HepG2 (cell line): ENCODE data around the gene PBLD. TPM values are rescaled to one million over a fixed set of nuclear protein-coding genes. Genes with fewer than 3 reads are reported as not detected.

Experiments
- BHLHE40 ChIP-seq: IDR thresholded peaks from 2 replicates; pipeline ENCODE4 v1.6.1; 2011; ENCODE audit warnings: low read length, improper control_type of control experiment
- CEBPB ChIP-seq: IDR thresholded peaks from 2 replicates; pipeline ENCODE4 v1.6.1; 2011; ENCODE audit warnings: low read depth, low read length, improper control_type of control experiment, borderline replicate concordance
- CEBPG ChIP-seq: IDR thresholded peaks from 2 replicates; pipeline ENCODE4 v1.6.1; 2016
- FOXK2 ChIP-seq: fragments of 450-650 bp; IDR thresholded peaks from 2 replicates; pipeline ENCODE4 v1.6.1; 2016
- FOXP1 ChIP-seq, 2 experiments: fragments of 450-650 bp in 1 of 2; IDR thresholded peaks; 2 replicates each; pipeline ENCODE4 v1.6.1; 2017 to 2018; ENCODE audit warnings: antibody characterized with exemption in 1 of 2
- HDAC1 ChIP-seq: sonication (generic); formaldehyde crosslinking; IDR thresholded peaks from 2 replicates; pipeline ENCODE4 v1.5.1; 2020; ENCODE audit warnings: mild to moderate bottlenecking, missing genetic modification reagents
- HMGXB4 ChIP-seq, 2 experiments: sonication (generic) in 1 of 2; formaldehyde crosslinking in 1 of 2; IDR thresholded peaks; 2 replicates each; pipeline versions ENCODE4 v1.4.0 to v1.6.1; 2018 to 2020; ENCODE audit warnings: missing genetic modification reagents in 2 of 2, borderline replicate concordance in 1 of 2, low read depth in 1 of 2, mild to moderate bottlenecking in 1 of 2, missing biosample characterization in 1 of 2
- HNRNPK ChIP-seq: fragments of 200-400 bp; formaldehyde crosslinking; IDR thresholded peaks from 2 replicates; pipeline ENCODE4 v1.6.1; 2018; ENCODE audit warnings: low read length, low read depth, moderate library complexity, mild to moderate bottlenecking; ENCODE audit not compliant: poor library complexity, severe bottlenecking
- ISL2 ChIP-seq: sonication (generic); formaldehyde crosslinking; IDR thresholded peaks from 2 replicates; pipeline ENCODE4 v1.5.0; 2020; ENCODE audit warnings: missing genetic modification reagents
- KAT8 ChIP-seq: IDR thresholded peaks from 2 replicates; pipeline ENCODE4 v1.6.1; 2016; ENCODE audit warnings: missing genetic modification reagents, missing compliant biosample characterization
- MTF1 ChIP-seq: sonication (generic); formaldehyde crosslinking; IDR thresholded peaks from 2 replicates; pipeline ENCODE4 v1.5.0; 2020; ENCODE audit warnings: missing genetic modification reagents
- MTF2 ChIP-seq: sonication (generic); formaldehyde crosslinking; IDR thresholded peaks from 2 replicates; pipeline ENCODE4 v1.5.0; 2020; ENCODE audit warnings: missing genetic modification reagents, borderline replicate concordance
- NCOR1 ChIP-seq: fragments of 200-600 bp; sonication (generic); IDR thresholded peaks from 2 replicates; pipeline ENCODE4 v1.7.0; 2017; ENCODE audit warnings: antibody characterized with exemption, low read length, borderline replicate concordance
- PCBP2 ChIP-seq: fragments of 200-400 bp; formaldehyde crosslinking; optimal IDR thresholded peaks from 2 replicates; pipeline ENCODE3; 2018; ENCODE audit warnings: low read length, low read depth; ENCODE audit not compliant: poor library complexity, severe bottlenecking
- SRSF4 ChIP-seq: fragments of 200-400 bp; formaldehyde crosslinking; IDR thresholded peaks from one replicate; pipeline ENCODE4 v1.6.1; 2018; ENCODE audit warnings: mild to moderate bottlenecking, low read depth, low read length, moderate library complexity; ENCODE audit not compliant: poor library complexity, severe bottlenecking
- TBP ChIP-seq: sonication (generic); formaldehyde crosslinking; IDR thresholded peaks from 2 replicates; pipeline ENCODE4 v1.5.0; 2020; ENCODE audit warnings: missing genetic modification reagents
- TFE3 ChIP-seq: IDR thresholded peaks from 2 replicates; pipeline ENCODE4 v1.6.1; 2016
- ZBTB20 ChIP-seq: sonication (generic); formaldehyde crosslinking; IDR thresholded peaks from 2 replicates; pipeline ENCODE4 v1.8.1; 2023; ENCODE audit warnings: missing genetic modification reagents, low read depth, mild to moderate bottlenecking, borderline replicate concordance
- ZGPAT ChIP-seq: IDR thresholded peaks from 2 replicates; pipeline ENCODE4 v1.6.1; 2016; ENCODE audit warnings: mild to moderate bottlenecking
- ZNF274 ChIP-seq: sonication (generic); formaldehyde crosslinking; IDR thresholded peaks from 2 replicates; pipeline ENCODE4 v1.5.1; 2020; ENCODE audit warnings: mild to moderate bottlenecking, missing genetic modification reagents
- ZNF414 ChIP-seq: sonication (generic); formaldehyde crosslinking; IDR thresholded peaks from 2 replicates; pipeline ENCODE4 v1.5.0; 2020; ENCODE audit warnings: missing genetic modification reagents
- ZNF430 ChIP-seq: sonication (generic); formaldehyde crosslinking; IDR thresholded peaks from 2 replicates; pipeline ENCODE4 v1.9.0; 2021; ENCODE audit warnings: mild to moderate bottlenecking, missing genetic modification reagents
- ZNF713 ChIP-seq: sonication (generic); formaldehyde crosslinking; IDR thresholded peaks from 2 replicates; pipeline ENCODE4 v1.4.0; 2020; ENCODE audit warnings: mild to moderate bottlenecking, missing genetic modification reagents
- polyA plus RNA-seq, 8 experiments: library from polyadenylated mRNA; depleted of rRNA in 3 of 8; stranded (reverse) in 7 of 8; unstranded in 1 of 8; fragments of >200 nt; fragmentation: Illumina TruSeq in 4 of 8; extraction: Trizol in 4 of 8; gene quantifications; 2 replicates each; pipeline versions ENCODE4 v1.2.1 to v1.2.3, GENCODE V29; 2011 to 2016; ENCODE audit warnings: low read depth in 4 of 8, missing spikeins in 1 of 8, mixed read lengths in 1 of 8; ENCODE audit not compliant: insufficient read depth in 1 of 8
- total RNA-seq, 5 experiments: library from RNA; depleted of rRNA; stranded (reverse); fragments of >200 nt; fragmentation: Illumina TruSeq; extraction: Trizol; gene quantifications; 2 replicates each; pipeline ENCODE4 v1.2.3, GENCODE V29; 2016; ENCODE audit warnings: low read depth in 1 of 5

Gene PBLD
- total and polyA plus RNA-seq, 2 of the 13 experiments (the other 11 are each of a cell fraction or from before 2014, with no cell fraction given): 0.42 to 3.1 TPM

DNA sequence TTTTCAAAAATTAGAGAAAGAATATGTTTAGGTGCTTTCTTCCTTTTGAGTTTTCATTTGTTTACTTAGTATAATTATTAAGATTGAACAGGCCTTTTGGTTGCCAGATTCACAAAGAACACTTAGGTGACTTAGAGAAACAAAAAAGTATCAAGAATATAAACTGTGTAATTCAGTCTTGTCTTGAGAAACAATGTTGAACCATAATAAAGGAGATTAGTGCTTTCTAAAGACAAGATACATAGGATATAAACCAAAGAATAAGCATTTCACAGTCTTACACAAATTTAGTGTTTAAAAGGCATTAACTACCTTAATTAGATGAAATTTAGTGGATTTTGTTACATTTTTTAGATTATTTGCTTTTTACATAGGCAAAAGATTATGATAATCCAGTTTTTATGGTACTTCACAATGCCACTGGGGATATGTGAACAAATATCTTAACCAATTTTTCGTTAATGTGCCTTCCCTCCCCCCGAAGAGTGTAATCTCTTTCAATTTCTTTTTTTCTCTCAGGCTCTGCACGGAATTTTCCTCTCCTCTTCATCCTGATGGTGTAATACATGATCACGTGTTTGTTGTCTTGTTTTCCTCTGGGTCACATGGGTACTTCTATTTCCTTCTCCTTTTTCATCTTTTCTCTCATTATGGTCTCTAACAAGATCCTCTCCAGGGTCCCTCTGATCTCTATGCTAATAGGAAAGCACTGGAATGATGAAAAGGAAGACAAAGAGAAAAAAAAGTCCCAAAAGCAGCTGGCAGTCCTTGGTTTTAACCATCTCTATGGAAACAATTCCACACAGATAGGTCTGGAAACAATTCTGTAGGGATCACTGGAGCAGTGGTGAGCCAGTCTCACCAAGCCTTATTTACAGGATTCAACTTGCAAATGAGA, 4.6 kb downstream of the PBLD start (continued):
- TF ChIP-seq TFE3 (CRISPR knock-in tag) (peak; percentile 76), FOXP1 (IDR thresholded peaks at IDR 0.05) (peak; percentile 66), FOXP1 (CRISPR knock-in tag; IDR thresholded peaks at IDR 0.05) (peak; percentile 57), FOXK2 (0 out of 2 replicates have a peak, but pooled peaks have one; percentile 19), NCOR1 (peak; percentile 28; the same call in 1 of the 2 replicates), ZNF713 (no peak), ZBTB20 (CRISPR knock-in tag) (no peak), MTF1 (no peak), TBP (CRISPR knock-in tag) (no peak), HDAC1 (no peak), ISL2 (CRISPR knock-in tag) (no peak), CEBPB (peak; percentile 28; the same call in 1 of the 2 replicates), PCBP2 (no peak), MTF2 (no peak), HMGXB4 (CRISPR knock-in tag; IDR thresholded peaks at IDR 0.05; ENCODE audit: borderline replicate concordance in 1 of 2, low read depth in 1 of 2) (no peak), ZNF414 (CRISPR knock-in tag) (no peak), ZGPAT (peak; percentile 46; the same call in 1 of the 2 replicates), HNRNPK (no peak), KAT8 (CRISPR knock-in tag) (peak; percentile 42; the same call in 1 of the 2 replicates), ZNF430 (CRISPR knock-in tag) (no peak), BHLHE40 (peak; percentile 42; the same call in 1 of the 2 replicates), ZNF274 (no peak), SRSF4 (no peak), CEBPG (peak; percentile 70)
